ENCODE data around the gene LRRC43.
A peak's percentile ranks its signal among the peaks of the same experiment; 100 is the strongest.
"Not testable (repeated sequence)": the region's sequence is repeated elsewhere in the genome, so short reads cannot be mapped to it uniquely, and the experiment has no call there.

Gene LRRC43

DNA sequence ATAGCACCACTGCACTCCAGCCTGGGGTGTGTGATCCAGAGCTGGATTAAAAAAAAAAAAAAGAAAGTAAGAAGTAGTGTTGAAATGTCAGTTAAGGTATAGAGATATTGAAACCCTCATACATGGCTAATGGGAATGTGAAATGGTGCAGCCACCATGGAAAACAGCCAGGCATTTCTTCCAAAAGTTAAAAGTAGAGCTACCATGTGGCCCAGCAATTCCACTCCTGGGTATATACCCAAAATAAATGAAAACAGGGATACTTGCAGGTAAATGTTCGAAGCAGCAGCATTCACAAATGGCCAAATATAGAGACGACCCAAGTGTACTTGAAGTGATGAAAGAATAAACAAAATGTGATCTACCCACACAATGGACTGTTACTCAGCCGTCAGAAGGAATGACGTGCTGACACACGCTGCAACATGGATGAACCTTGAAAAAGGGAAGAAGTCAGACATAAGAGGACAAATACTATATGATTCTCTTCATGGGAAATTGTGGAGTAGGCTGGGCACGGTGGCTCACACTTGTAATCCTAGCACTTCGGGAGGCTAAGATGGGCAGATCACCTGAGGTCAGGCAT, 24.1 kb upstream of the LRRC43 start:
- DNase-seq = no peak

DNA sequence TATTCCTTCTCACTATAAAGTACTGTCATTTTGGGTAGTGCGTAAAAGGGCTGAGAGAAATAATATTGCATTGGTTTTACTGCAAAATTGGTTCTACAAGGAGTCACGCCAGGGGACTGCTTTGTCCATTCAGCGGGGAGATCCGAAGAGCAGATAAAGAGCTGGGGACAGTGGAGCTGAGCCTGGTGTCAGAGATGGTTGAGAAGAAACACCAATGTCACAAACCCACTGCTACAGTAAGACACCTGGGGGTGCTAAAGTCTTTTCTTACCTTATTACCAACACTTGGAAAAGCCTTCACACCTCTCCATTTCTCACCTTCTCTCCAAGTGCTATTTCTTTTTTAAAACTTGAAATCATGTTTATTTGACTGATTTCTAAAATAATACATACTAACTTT, 23.0 kb upstream of the LRRC43 start:
- peak in 1 of 2 experiments; percentile 10 for DNase-seq

DNA sequence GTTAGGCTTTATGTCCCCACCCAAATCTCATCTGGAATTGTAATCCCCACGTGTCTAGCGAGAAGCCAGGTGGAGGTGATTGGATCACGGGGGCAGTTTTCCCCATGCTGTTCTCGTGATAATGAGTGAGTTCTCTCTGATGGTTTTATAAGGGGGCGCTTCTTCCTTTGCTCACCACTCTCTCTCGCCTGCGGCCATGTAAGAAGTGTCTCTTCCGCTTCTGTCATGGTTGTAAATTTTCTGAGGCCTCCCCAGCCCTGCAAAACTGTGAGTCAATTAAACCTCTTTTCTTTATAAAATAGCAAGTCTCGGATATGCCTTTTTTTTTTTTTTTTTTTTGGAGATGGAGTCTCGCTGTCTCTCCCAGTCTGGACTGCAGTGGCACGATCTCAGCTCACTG, 22.2 kb upstream of the LRRC43 start:
- no peak for DNase-seq

DNA sequence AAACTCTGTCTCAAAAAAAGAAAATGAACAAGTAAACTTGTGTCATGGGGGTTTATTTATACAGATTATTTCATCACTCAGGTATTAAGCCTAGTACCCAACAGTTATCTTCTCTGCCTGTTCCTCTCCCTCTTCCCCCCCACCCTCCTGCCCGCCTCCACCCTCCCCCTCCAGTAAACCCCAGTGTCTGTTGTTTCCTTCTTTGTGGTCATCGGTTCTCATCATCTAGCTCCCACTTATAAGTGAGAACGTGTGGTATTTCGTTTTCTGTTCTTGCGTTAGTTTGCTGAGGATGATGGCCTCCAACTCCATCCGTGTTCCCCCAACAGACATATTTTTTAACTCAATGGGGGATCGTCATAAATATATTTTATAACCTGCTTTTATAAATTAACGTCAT, 21.2 kb upstream of the LRRC43 start:
- no peak for DNase-seq

DNA sequence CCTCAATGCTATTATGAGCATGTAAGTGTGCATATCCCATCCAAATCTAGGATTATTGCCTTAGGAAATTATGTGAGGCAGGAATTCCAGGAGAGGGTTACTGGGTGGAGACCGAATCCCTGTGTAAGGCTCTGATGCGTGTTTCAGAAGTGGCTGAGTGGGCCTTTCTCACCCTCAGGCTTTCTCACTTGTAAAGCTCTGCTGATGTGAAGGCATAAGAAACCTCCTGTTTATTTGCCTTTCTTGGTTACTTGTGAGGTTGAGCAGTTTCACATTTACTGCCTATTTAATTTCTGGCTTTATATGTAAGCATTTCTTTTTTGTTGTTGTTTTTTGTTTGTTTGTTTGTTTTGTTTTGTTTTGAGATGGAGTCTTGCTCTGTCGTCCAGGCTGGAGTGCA, 19.9 kb upstream of the LRRC43 start:
- DNase-seq = no peak

DNA sequence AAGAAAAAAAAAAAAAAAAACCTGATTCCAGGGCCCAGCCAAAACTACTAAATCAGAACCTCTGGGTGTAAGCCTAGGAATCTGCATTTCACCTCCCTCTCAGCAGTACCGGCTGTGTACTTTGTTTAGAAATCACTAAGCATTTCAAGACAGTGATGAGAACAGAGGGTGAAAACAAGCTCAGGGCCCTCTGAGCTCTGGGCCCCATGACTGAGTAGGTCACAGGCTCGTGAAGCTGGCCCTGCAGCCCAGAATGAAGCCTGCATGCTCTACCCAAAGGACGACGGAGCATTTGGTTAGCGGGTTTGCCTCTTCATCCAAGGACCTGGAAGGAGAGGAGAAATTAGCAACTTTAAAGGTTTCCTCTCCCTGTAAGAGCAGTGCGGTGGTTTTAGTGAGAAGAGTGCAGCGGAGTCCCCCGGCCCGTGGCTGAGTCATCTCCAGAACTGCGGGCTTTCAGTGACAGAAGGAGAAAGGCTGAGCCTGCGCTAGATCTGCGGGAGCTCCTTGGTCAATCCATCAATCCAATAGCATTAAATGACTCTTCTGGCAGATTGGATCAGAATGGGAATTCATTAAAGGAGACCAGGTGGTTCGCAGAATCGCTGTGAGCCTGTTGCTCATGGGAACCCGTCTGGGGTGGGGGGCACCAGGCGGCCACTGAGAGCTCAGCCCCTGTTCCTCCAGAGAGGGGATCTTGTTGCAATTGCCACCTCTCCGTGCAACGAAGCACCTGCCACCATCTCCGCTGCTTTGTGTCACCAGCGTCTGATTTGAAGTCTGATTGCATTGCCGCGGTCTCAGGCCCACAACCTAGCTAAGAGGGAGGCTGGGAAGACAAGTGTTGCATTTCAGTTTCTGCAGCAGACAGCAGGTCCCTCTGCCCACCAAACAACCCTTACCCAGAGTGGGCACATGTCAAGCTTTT, 16.2 kb upstream of the LRRC43 start:
- peak; percentile 65 to 81 for DNase-seq

DNA sequence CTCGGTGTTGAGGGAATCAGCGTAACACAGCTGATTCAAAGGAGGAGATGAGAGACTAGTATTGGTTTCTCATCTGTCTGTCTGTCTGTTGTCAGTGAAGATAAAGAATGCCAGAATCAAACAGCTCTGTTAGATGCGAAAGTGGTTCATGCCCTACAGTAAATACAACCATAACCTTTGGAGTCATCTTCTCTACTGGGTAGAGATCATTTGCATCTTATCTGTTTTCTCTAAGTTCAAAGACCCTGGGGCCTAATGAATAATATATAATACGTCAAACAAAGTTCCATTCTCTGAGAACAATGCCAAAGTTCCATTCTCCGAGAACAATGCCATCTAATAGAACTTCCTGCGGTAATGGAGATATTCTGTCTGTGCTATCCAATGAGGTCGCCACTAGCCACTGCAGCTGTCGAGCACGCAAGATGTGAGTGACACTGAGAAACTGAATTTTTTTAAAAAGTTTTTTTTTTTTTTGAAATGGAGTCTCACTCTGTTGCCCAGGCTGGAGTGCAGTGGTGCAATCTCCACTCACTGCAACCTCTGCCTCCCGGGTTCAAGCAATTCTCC, 15.5 kb upstream of the LRRC43 start:
- DNase-seq = no peak

DNA sequence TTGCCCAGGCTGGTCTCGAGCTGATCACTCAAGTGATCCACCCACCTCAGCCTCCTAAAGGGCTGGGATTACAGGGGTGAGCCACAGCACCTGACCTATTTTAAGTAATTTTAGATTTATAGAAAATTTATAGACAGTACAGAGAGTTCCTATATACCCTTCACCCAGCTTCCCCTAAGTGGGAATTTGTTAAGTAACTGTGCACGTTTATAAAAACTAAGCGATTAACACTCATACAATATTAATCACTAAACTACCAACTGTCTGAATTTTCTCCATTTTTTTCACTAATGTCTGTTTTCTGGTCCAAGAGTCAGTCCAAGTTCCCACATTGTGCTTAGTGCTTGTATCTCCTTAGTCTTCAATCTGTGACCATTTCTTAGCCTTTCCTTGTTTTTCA, 14.4 kb upstream of the LRRC43 start:
- DNase-seq = no peak

DNA sequence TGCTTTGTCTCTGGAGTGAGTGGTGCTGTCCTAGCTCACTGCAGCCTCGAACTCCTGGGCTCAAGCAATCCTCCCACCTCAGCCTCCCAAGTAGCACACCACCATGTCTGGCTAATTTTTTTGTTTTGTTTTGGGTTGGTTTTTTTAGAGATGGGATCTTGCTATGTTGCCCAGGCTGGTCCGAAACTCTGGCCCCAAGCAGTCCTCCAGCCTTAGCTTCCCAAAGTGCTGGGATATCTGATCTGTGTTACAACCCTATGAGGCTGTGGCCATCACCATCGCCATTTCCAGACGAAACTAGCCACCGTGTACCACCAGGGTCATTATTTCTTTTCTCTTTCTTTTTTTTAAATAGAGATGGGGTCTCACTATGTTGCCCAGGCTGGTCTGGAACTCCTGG, 11.5 kb upstream of the LRRC43 start:
- DNase-seq = no peak

DNA sequence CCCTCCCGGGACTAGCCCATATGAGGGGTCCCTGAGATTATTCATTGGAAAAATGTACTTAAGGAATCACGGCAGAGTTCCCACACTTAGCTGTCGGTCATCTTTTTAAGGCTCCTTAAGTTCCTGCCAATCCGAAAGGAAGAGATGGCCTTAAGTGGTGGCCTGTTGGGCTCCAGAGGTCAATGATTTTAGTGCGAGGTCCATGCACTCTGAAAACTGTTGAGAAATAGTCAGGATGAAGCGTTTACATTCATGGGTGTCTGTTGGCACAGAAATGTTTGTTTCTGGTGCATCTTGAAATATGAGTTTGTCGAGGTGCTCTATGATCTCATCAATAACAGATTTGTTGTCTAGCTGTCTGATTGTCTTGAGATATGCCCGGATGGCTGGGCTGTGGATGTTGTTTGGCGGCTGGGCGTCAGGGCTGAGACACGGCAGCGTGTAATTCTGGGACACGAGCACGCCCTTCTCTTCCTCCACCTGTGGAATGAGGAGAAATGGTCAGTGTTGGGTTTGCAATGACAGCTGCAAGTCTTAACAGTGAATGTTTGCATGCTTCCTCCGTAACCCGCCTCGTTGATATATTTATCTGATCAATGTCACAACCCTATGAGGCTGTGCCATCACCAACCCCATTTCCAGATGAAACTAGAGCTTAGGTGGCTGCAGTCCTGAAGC, 10.5 kb upstream of the LRRC43 start:
- DNase-seq = no peak

DNA sequence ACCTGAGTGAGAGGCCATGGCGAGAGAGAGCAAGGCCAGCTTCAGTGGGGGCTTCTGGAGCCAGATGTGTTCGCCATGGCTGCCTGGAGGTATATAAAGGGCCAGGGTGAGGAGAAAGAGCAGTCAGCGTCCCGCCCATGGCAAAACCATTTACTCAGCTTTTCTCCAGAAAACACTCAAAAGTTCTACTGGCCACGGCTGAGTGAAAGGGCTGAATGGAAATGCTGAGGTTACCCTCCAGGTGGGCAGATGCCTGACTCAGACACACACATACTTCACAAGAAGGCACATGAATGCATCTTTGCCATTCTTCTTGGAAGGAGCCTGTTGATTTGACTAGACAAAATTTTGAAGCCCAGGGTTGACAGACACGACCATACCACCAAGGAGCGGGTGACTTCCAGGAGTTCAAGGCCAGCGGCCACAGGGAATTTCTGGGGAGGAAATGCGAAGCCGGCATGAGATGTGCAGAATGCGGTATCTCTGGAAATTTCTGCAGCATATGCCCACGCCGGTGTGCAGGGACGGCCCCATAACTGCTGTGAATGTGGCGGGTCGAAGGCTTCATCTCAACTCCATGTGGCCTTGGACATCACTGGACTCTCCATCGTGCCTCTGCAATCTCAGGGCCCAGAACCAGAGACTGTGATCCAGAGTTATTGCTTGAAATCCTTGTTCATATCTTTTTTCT, 8.6 kb upstream of the LRRC43 start, which contains the start of gene IL31:
Gene IL31, minus strand, starts transcription at position 67 of the 691 bp plus-strand sequence. Its CDS starts 49 bp downstream, at position 18.
- DNase-seq = no peak

DNA sequence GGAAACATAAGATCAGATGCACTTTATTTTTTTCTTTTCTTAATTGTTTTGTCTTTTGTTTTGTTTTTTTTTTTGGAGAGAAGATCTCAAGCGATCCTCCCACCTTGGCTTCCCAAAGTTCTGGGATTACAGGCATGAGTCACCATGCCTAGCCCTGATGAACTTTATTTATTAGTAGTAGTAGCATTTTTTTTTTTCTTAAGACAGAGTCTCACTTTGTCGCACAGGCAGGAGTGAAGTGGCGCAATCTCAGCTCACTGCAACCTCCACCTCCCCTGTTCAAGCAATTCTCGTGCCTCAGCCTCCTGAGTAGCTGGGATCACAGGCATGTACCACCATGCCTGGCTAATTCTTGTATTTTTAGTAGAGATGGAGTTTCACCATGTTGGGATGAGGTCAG, 6.5 kb upstream of the LRRC43 start:
- DNase-seq = not testable (repeated sequence)

DNA sequence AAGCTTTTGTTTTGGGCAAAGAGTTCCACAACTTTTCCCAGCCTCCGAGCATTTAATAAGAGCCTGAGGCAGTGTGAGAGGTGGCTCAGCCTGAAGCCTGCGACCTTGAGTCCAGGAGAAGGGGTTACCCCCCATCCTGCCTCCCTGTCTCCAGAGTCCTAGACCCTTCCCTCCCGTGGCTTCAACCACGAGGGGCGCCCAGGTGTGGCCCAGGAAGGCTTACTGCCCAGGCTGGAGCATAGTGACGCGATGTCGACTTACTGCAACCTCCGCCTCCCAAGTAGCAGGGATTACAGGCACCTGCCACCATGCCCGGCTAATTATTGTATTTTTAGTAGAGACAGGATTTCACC, 641 bp downstream of the LRRC43 start:
- no peak for DNase-seq

DNA sequence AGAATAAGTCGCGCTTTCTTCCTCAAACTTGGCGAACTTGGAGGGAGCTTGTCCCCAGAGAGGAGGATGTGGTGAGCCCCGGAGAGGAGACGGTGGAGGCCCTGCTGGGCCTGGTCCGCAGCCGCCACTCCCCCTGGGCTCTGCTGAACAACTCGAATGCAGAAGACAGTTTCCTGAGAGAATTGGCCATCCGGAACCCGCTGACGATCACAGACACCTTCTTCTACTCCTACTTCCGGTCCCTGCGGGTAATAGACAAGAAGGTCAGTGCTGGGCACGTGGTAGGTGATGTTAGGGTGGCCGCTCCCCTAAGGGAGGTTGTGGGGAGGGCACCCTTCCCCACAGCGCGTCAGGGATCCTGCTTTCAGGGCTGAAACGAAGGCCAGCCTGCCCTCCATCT, 1.6 kb downstream of the LRRC43 start:
- DNase-seq = no peak

DNA sequence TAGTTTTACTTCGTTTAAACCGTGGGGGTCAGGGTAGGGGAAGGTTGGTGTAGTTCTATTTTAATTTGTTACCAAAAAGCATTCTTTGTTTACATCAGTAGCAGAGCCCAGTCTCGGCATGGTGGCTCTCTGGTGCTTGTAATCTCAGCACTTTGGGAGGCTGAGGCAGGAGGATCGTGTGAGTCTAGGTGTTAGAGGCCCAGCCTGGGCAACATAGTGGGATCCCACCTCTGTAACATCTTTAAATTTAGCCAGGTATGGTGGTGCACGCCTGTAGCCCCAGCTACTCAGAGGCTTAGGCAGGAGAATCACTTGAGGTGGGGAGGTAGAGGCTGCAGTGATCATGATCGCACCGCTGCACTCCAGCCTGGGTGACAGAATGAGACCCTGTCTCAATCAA, 2.2 kb downstream of the LRRC43 start:
- no peak for DNase-seq

DNA sequence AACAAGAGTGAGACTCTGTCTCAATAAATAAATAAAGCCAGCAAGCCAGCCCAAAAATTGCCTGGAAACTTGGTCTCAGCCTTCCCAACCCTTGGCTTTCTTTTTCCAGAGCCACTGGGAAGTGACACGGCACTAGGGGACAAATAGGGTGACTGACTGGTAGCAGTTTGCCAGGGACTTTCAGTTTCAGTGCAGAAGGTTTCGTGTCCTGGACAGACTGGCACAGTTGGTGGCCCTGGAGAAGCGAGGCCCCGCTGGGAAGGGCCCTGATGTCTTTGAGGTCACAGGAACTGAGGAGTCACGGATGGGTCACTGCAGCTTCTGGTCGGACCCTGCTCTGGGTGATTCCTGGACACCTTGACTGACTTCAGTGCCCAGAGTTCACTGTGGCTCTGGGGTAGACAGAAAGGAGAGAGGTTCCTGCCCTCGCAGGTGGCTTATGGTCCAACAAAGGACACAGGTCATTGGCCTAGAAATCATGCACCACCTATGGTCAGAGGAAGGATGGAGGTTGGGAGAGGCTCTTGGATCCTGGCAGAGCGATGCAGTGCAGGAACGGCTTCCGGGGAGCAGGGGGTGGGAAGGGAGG, 2.7 kb downstream of the LRRC43 start:
- DNase-seq = no peak

DNA sequence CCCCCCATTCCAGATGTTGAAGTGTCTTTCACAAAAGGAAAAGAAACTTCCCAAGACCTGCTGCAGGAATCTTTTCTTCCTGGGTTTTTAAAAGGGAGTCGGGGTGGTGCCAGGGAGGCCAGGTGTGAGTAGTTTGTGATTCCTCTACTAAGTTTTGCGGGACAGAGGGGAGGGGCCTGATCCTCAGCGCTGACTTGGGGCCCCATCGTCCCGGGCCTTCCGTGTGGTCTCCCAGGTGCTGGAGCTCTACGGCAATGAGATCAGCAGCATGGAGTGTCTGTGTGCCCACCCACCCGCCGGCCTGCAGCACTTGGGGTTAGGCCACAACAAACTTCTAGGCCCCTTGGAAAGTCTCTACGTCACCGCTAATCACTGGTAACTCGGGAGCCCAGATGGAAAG, 4.5 kb downstream of the LRRC43 start:
- DNase-seq = no peak

DNA sequence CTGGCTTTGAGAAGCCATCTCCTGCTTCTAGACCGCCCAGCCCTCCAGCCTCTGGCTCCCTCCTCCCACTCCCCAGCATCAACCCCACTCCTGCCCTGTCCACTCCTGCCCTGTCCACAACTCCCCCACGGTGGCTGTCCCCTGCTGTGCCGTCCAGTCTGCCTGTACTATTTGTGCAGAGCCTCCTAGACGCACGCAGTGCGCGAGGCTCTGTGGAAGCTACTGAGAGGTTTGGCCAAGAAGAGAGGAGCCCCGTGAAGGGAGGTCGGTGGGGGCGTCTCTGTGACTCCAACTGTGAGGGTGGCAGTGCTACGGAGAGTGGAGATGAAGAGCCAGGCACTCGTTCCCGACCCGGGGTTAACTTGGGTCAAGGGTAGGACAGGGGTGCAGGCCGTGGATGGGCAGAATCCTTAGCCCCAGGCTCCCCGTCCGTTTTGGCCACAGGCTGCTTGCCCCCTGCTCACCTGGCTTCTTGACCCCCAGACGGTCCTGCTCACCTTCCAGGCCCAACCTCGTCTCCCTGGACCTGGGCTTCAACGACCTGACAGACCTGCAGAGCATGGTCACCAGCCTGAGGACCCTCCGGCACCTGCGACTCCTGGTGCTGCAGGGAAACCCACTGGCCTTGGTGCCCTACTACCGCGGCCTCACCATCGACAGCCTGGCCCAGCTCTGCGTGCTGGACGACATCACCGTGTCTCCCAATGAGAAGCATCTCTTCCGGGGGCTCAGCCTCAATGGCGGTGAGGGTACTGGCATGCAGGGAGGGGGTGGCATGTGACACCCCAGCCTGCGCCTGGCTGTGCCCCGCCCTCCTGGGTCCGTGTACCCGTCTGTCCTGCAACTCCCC, 6.9 kb downstream of the LRRC43 start:
- DNase-seq = no peak

DNA sequence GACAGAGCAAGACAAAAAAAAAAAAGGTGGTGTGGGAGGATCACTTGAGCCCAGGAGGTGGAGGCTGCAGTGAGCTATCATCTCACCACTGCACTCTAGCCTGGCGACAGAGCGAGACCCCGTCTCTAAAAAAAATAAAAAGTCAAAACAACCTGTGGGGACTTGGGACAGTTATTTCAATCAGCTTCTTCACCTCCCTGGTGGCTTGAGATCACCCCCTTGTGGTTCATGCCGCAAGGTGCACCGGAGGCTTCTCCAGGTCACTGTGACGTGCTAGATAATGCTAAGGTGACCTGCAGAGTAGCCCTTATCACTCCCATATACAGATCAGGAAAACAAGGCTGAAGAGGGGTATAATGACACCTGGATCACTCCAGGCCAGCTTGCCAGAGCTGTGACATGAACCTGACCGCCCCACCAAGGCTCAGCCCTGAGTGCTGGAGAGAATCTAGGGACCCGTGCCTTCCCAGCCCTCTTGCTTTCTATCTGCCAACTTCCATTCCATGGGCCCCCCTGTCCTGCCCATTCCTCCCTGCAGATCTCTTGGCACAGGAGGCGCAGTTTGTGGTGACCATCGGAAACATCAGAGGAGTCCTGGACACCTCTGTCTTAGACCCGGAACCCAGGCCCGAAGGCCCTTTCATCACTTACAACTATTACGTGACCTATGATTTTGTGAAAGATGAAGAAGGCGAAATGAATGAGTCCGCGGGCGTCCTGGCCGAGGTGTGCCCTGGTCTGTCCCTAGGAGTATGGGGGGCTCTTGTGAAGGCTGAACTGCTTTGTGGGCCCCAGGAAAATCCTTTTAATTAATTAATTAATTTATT, 8.1 kb downstream of the LRRC43 start:
- DNase-seq = peak; percentile 24 to 63

DNA sequence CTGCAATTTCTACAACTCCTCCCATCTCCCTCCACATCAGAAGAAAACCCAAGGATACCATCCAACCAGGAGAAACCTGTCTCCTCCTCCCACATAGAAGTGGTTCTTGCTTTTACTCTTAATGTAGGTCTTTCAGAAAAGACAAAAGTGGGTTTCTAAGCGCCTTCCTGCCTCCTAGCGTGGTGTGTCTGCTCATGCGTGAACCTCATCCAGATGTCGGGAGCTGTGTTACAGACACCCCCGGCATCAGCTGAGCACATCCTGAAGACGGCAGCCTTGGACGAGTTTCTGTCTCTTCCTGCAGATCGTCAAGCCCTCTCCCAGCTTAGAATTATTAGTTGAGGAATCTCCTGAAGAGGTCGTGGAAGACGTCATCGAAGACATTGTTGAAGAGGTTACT, 9.5 kb downstream of the LRRC43 start:
- no peak for DNase-seq

DNA sequence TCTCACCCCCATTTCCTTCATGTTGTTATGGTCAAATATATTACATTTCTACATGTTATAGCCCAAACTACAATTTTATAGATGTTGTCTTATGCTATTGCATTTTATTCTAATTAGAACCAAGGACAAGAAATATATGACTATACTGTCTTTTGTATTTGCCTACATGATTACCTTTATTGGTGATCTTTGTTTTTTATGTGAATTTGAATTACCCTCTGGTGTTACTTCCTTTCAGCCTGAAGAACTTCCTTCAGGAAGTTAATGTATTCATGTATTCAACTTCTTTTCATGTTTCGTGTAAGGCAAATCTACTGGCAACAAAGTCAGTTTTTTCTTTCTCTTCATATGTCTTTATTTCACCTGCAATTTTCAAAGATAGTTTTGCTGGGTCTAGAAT, 11.9 kb downstream of the LRRC43 start:
- no peak for DNase-seq
